ENCODE results near the gene PPP3CA. TPM values are rescaled to one million over a fixed set of nuclear protein-coding genes. Genes with fewer than 3 reads are reported as not detected.

Gene PPP3CA
- total RNA-seq, 1 experiment from 2014 or later: 31.0 TPM

GRCh38 chr4:101280866-101281600, 66.3 kb downstream of the PPP3CA start:
- no peaks in the 10 kb centered on the region for H3K27me3 ChIP-seq (ENCODE audit: control insufficient read depth, insufficient read depth, low read length)
- no TSS peak for BruUV-seq (replicated peaks)
- no peak for ATAC-seq
- H3K4me1 ChIP-seq (ENCODE audit: control insufficient read depth, insufficient read depth, low read length): peaks cover 2% of the 10 kb centered on the region; the same call in 1 of the 2 replicates
- POLR2A ChIA-PET: no interaction called here
- intact Hi-C loops (cut with micrococcal nuclease; ENCODE audit: unreplicated experiment) (no loop called here), in situ Hi-C loops (cut with HindIII; ENCODE audit: low pct_unique_long_range_greater_than_20kb, low sequenced_read_pairs) (no loop called here)
- no peak overlapping the region for H3K4me3 ChIP-seq (ENCODE audit: low read depth in 2 of 2, low read length in 2 of 2)
- H3K9me3 ChIP-seq (ENCODE audit: control insufficient read depth, insufficient read depth, low read depth, low read length): no peaks in the 10 kb centered on the region
- CTCF ChIA-PET: no interaction called here
- TF ChIP-seq TCF7L2 (IDR thresholded peaks at IDR 0.05; ENCODE audit: low read depth, low read length) (no peak), POLR2AphosphoS5 (IDR thresholded peaks at IDR 0.05; ENCODE audit: low read depth, low read length) (no peak), SIN3A (IDR thresholded peaks at IDR 0.05; ENCODE audit: borderline replicate concordance, insufficient read depth, low read depth, low read length) (no peak), CTCF (IDR thresholded peaks at IDR 0.05) (no peak)
- TF ChIP-seq, protein P1, sequence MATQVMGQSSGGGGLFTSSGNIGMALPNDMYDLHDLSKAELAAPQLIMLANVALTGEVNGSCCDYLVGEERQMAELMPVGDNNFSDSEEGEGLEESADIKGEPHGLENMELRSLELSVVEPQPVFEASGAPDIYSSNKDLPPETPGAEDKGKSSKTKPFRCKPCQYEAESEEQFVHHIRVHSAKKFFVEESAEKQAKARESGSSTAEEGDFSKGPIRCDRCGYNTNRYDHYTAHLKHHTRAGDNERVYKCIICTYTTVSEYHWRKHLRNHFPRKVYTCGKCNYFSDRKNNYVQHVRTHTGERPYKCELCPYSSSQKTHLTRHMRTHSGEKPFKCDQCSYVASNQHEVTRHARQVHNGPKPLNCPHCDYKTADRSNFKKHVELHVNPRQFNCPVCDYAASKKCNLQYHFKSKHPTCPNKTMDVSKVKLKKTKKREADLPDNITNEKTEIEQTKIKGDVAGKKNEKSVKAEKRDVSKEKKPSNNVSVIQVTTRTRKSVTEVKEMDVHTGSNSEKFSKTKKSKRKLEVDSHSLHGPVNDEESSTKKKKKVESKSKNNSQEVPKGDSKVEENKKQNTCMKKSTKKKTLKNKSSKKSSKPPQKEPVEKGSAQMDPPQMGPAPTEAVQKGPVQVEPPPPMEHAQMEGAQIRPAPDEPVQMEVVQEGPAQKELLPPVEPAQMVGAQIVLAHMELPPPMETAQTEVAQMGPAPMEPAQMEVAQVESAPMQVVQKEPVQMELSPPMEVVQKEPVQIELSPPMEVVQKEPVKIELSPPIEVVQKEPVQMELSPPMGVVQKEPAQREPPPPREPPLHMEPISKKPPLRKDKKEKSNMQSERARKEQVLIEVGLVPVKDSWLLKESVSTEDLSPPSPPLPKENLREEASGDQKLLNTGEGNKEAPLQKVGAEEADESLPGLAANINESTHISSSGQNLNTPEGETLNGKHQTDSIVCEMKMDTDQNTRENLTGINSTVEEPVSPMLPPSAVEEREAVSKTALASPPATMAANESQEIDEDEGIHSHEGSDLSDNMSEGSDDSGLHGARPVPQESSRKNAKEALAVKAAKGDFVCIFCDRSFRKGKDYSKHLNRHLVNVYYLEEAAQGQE (IDR thresholded peaks at IDR 0.05; ENCODE audit: insufficient read depth in 1 of 2, low read depth in 2 of 2, low read length in 1 of 2): no peak
- no peaks in the 10 kb centered on the region for H3K36me3 ChIP-seq (ENCODE audit: control insufficient read depth, insufficient read depth, low read length)
- DNase-seq (ENCODE audit: low read depth, low spot score): no peak
- H3K27ac ChIP-seq (ENCODE audit: low read length): no peak overlapping the region

- Histone ChIP-seq H3K27me3 (ENCODE audit: control insufficient read depth, insufficient read depth, low read length) (no peaks in the 10 kb centered on the region), H3K36me3 (ENCODE audit: control insufficient read depth, insufficient read depth, low read length) (no peaks in the 10 kb centered on the region), H3K4me1 (ENCODE audit: control insufficient read depth, insufficient read depth, low read length) (no peaks in the 10 kb centered on the region), H3K27ac (ENCODE audit: low read length) (no peak overlapping the region), H3K9me3 (ENCODE audit: control insufficient read depth, insufficient read depth, low read depth, low read length) (no peaks in the 10 kb centered on the region), H3K4me3 (ENCODE audit: low read depth in 2 of 2, low read length in 2 of 2) (no peak overlapping the region)
- CTCF ChIA-PET: no interaction called here
- ATAC-seq (no peak), DNase-seq (ENCODE audit: low read depth, low spot score) (no peak)
- no TSS peak for BruUV-seq (replicated peaks)
- TF ChIP-seq TCF7L2 (IDR thresholded peaks at IDR 0.05; ENCODE audit: low read depth, low read length) (no peak), POLR2AphosphoS5 (IDR thresholded peaks at IDR 0.05; ENCODE audit: low read depth, low read length) (no peak), SIN3A (IDR thresholded peaks at IDR 0.05; ENCODE audit: borderline replicate concordance, insufficient read depth, low read depth, low read length) (no peak), CTCF (IDR thresholded peaks at IDR 0.05) (no peak)
- TF ChIP-seq, protein P1 (IDR thresholded peaks at IDR 0.05; ENCODE audit: insufficient read depth in 1 of 2, low read depth in 2 of 2, low read length in 1 of 2): no peak
- in situ Hi-C loops (cut with HindIII; ENCODE audit: low pct_unique_long_range_greater_than_20kb, low sequenced_read_pairs) (no loop called here), intact Hi-C loops (cut with micrococcal nuclease; ENCODE audit: unreplicated experiment) (no loop called here)
- POLR2A ChIA-PET: no interaction called here
Measured at GRCh38 chr4:101279377-101279871, 67.9 kb downstream of the PPP3CA start.
